Cortex of kidney (tissue), 1 donor: ENCODE measurements around the gene ZNF428.
"Not testable (repeated sequence)": the region's sequence is repeated elsewhere in the genome, so short reads cannot be mapped to it uniquely, and the experiment has no call there.

ENCODE experiments used
- DNase-seq: peaks from one replicate; lab custom pipeline; 2025; lab: John Stamatoyannopoulos, UW

Gene ZNF428

GRCh38 chr19:43639519-43640423 lies 20.3 kb upstream of the ZNF428 start, which contains the start of gene CADM4:
Gene CADM4 (minus strand): TSS chr19:43639850. CDS start chr19:43639790, 60 bp downstream.
- no peak for DNase-seq

- no peak for DNase-seq
These were observed 19.6 kb upstream of the ZNF428 start for GRCh38 chr19:43638995-43639518.

GRCh38 chr19:43638214-43638994 lies 19.0 kb upstream of the ZNF428 start:
- DNase-seq = no peak

- no peak for DNase-seq
These were observed 16.8 kb upstream of the ZNF428 start for GRCh38 chr19:43636121-43636683.

GRCh38 chr19:43635561-43635940 lies 16.1 kb upstream of the ZNF428 start:
- DNase-seq = not testable (repeated sequence)

GRCh38 chr19:43634872-43635560 lies 15.6 kb upstream of the ZNF428 start:
- DNase-seq = no peak

GRCh38 chr19:43634506-43634871 lies 15.1 kb upstream of the ZNF428 start:
- no peak for DNase-seq

- no peak for DNase-seq
These were observed 14.6 kb upstream of the ZNF428 start for GRCh38 chr19:43634068-43634467.

- no peak for DNase-seq
These were observed 14.1 kb upstream of the ZNF428 start for GRCh38 chr19:43633520-43633919.

- no peak for DNase-seq
These were observed 12.1 kb upstream of the ZNF428 start for GRCh38 chr19:43631491-43631890.

GRCh38 chr19:43628646-43629326 lies 9.4 kb upstream of the ZNF428 start:
- DNase-seq = no peak

- no peak for DNase-seq
These were observed 7.4 kb upstream of the ZNF428 start for GRCh38 chr19:43626838-43627237.

GRCh38 chr19:43625918-43626579 lies 6.6 kb upstream of the ZNF428 start:
- no peak for DNase-seq

GRCh38 chr19:43624933-43625332 lies 5.5 kb upstream of the ZNF428 start:
- no peak for DNase-seq

GRCh38 chr19:43623889-43624670 lies 4.7 kb upstream of the ZNF428 start:
- no peak for DNase-seq

GRCh38 chr19:43622956-43623355 lies 3.5 kb upstream of the ZNF428 start:
- DNase-seq = no peak

GRCh38 chr19:43622070-43622469 lies 2.6 kb upstream of the ZNF428 start:
- DNase-seq = no peak

GRCh38 chr19:43620061-43621001 lies 902 bp upstream of the ZNF428 start:
- no peak for DNase-seq

- no peak for DNase-seq
These were observed 538 bp downstream of the ZNF428 start for GRCh38 chr19:43618921-43619261.
